MCF 10A (cell line): ENCODE data around the gene ARHGAP9. TPM values are rescaled to one million over a fixed set of nuclear protein-coding genes. Genes with fewer than 3 reads are reported as not detected.
"Not testable (repeated sequence)": the region's sequence is repeated elsewhere in the genome, so short reads cannot be mapped to it uniquely, and the experiment has no call there.

Experiments
- BruUV-seq: library from RNA; stranded (reverse); fragments of 400-500 nt; replicated peaks from 2 replicates; lab custom pipeline; 2021; lab: Mats Ljungman, UMichigan
- CTCF ChIA-PET: fragments of 300-600 bp; sonication (Branson Sonifier 250); formaldehyde crosslinking; extraction: SDS; loops from one replicate; lab custom pipeline; 2021; ENCODE audit warnings: antibody characterized with exemption, inconsistent platforms; lab: Yijun Ruan, JAX
- POLR2A ChIA-PET: fragments of 300-600, 350-650 bp; sonication (Branson Sonifier 250); formaldehyde crosslinking; extraction: SDS; loops from one replicate; lab custom pipeline; 2020; ENCODE audit warnings: antibody characterized with exemption, inconsistent platforms; lab: Yijun Ruan, JAX
- DNase-seq: peaks from one replicate; pipeline ENCODE4 v3.0.0-alpha.2; 2018; ENCODE audit not compliant: unreplicated experiment
- H3K27ac Mint-ChIP-seq: one replicate; pipeline ENCODE4 v1.8.0; 2022; ENCODE audit warnings: mild to moderate bottlenecking, low read depth, mixed read lengths; ENCODE audit not compliant: unreplicated experiment
- H3K27me3 Mint-ChIP-seq: one replicate; pipeline ENCODE4 v1.8.0; 2022; ENCODE audit warnings: mixed read lengths; ENCODE audit not compliant: insufficient read depth, unreplicated experiment
- H3K36me3 Mint-ChIP-seq: one replicate; pipeline ENCODE4 v1.8.0; 2022; ENCODE audit warnings: mild to moderate bottlenecking, moderate library complexity, mixed read lengths; ENCODE audit not compliant: insufficient read depth, unreplicated experiment
- H3K4me1 Mint-ChIP-seq: one replicate; pipeline ENCODE4 v1.8.0; 2022; ENCODE audit warnings: mixed read lengths; ENCODE audit not compliant: insufficient read depth, unreplicated experiment
- H3K4me3 Mint-ChIP-seq: one replicate; pipeline ENCODE4 v1.8.0; 2022; ENCODE audit warnings: mild to moderate bottlenecking, moderate library complexity, mixed read lengths; ENCODE audit not compliant: unreplicated experiment
- H3K9me3 Mint-ChIP-seq: one replicate; pipeline ENCODE4 v1.8.0; 2022; ENCODE audit warnings: mixed read lengths; ENCODE audit not compliant: unreplicated experiment
- intact Hi-C: fragments of 100-400 bp; cut with micrococcal nuclease; formaldehyde crosslinking; loops from 2 replicates; pipeline ENCODE4 v1.14.1; 2022
- total RNA-seq: library from RNA; stranded (reverse); gene quantifications from 2 replicates; pipeline ENCODE4 v1.2.3, GENCODE V29; 2022
- TF ChIP-seq, protein P1 (sequence below): fragments of 200-600 bp; IDR thresholded peaks from one replicate; pipeline ENCODE4 v1.8.0; 2022; ENCODE audit warnings: antibody characterized with exemption, mild to moderate bottlenecking; ENCODE audit not compliant: unreplicated experiment

Gene ARHGAP9
- total RNA-seq, 1 experiment from 2014 or later, result 1.1 TPM

DNA sequence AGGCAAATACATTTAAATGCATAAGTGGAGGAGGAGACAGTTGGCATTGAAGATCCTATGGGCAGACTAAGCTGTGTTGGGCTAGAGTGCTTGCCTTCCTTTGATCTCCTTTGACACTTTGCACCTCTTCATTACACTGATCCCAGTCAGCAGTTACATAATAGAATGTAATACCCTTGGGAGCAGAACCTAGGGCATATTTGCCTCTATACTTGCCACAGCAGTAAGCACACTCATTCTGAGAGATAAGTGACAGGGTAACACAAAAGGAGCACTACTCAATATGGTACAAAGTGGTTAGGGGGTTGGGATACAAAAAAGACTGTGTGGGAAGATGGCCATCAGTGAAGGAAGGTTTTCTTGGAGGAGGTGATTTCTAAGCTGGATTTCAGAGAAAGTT is 17.2 kb upstream of the ARHGAP9 start:
- H3K27me3 Mint-ChIP-seq, result no peaks in the 10 kb centered on the region
- ChIA-PET CTCF (interaction anchor here (0.6 to 1.1 kb wide), 3 partner anchors 34 to 239 kb away, joined by 3 to 4 read pairs (median 3); no protein-coding TSS in a partner anchor), POLR2A (interaction anchor here (0.6 kb wide), 1 partner anchor 283 kb away, joined by 3 read pairs; no protein-coding TSS in a partner anchor)
- no peak overlapping the region for H3K4me3 Mint-ChIP-seq
- no peaks in the 10 kb centered on the region for H3K4me1 Mint-ChIP-seq
- TF ChIP-seq, protein P1, sequence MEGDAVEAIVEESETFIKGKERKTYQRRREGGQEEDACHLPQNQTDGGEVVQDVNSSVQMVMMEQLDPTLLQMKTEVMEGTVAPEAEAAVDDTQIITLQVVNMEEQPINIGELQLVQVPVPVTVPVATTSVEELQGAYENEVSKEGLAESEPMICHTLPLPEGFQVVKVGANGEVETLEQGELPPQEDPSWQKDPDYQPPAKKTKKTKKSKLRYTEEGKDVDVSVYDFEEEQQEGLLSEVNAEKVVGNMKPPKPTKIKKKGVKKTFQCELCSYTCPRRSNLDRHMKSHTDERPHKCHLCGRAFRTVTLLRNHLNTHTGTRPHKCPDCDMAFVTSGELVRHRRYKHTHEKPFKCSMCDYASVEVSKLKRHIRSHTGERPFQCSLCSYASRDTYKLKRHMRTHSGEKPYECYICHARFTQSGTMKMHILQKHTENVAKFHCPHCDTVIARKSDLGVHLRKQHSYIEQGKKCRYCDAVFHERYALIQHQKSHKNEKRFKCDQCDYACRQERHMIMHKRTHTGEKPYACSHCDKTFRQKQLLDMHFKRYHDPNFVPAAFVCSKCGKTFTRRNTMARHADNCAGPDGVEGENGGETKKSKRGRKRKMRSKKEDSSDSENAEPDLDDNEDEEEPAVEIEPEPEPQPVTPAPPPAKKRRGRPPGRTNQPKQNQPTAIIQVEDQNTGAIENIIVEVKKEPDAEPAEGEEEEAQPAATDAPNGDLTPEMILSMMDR, result no peak
- peaks cover 96% of the 10 kb centered on the region for H3K36me3 Mint-ChIP-seq
- BruUV-seq, result no TSS peak
- no peak for DNase-seq
- intact Hi-C loops, result no loop called here
- no peak overlapping the region for H3K27ac Mint-ChIP-seq
- peaks cover 8% of the 10 kb centered on the region for H3K9me3 Mint-ChIP-seq

GRCh38 chr12:57495051-57495701 is 15.5 kb upstream of the ARHGAP9 start:
- H3K9me3 Mint-ChIP-seq, H3K4me1 Mint-ChIP-seq, POLR2A ChIA-PET, H3K27ac Mint-ChIP-seq, BruUV-seq, CTCF ChIA-PET, DNase-seq, H3K4me3 Mint-ChIP-seq, H3K27me3 Mint-ChIP-seq, intact Hi-C loops: not testable (repeated sequence)
- peaks cover 96% of the 10 kb centered on the region for H3K36me3 Mint-ChIP-seq

DNA sequence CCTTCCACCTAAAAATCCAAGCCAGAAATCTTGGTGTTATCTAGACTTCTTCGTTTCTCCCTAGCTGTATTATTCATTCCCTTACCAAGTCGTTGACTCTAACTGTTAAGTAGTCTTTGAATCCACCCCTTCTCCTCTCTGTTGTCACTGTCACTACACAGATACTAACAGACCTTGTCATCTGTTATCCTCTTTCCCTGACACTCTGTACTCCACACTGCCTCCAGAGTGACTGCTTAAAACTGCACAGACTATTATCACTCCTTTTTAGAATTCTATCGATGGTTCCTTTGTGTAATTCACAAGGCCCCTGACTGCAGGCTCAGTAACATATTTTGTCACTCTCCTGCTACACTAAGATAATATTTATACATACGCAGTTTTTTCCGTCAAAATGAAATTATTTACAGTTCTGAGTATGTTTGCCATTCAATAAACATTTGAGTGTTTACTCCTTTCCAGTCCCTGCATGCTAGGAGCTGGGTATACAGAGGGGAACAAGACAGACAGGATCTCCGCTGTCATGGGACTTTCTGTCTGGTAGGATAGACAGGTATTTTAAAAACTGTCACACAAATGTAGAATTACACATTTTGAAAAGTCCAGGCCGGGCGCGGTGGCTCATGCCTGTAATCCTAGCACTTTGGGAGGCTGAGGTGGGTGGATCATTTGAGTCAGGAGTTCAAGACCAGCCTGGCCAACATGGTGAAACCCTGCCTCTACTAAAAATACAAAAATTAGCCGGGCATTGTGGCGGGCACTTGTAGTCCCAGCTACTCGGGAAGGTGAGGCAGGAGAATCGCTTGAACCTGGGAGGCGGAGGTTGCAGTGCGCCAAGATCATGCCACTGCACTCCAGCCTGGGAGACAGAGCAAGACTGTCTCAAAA is 12.0 kb upstream of the ARHGAP9 start:
- intact Hi-C loops, result no loop called here
- Mint-ChIP-seq H3K9me3 (no peaks in the 10 kb centered on the region), H3K36me3 (peaks cover 72% of the 10 kb centered on the region), H3K27ac (no peak overlapping the region), H3K4me3 (no peak overlapping the region), H3K4me1 (peaks cover 15% of the 10 kb centered on the region), H3K27me3 (no peaks in the 10 kb centered on the region)
- CTCF ChIA-PET, result interaction anchor here (1.0 to 1.2 kb wide), 3 partner anchors 9 to 33 kb away, joined by 3 to 5 read pairs (median 4); no protein-coding TSS in a partner anchor
- POLR2A ChIA-PET, result interaction anchor here (0.7 to 1.2 kb wide), 3 partner anchors 12 to 55 kb away, joined by 3 read pairs; no protein-coding TSS in a partner anchor
- no peak for DNase-seq
- BruUV-seq, result TSS peak; percentile 1
- TF ChIP-seq, protein P1, result no peak

- intact Hi-C loops, result no loop called here
- H3K27me3 Mint-ChIP-seq, result no peaks in the 10 kb centered on the region
- TF ChIP-seq, protein P1, result no peak
- POLR2A ChIA-PET, result interaction anchor here (0.8 to 2.1 kb wide), 4 partner anchors 14 to 262 kb away, joined by 3 to 10 read pairs (median 3); partner anchors contain the start of genes CDK4, DDIT3 and TSPAN31
- H3K36me3 Mint-ChIP-seq, result peaks cover 57% of the 10 kb centered on the region
- no peak overlapping the region for H3K4me3 Mint-ChIP-seq
- H3K9me3 Mint-ChIP-seq, result no peaks in the 10 kb centered on the region
- BruUV-seq, result no TSS peak
- no peak for DNase-seq
- CTCF ChIA-PET, result interaction anchor here (0.9 kb wide), 1 partner anchor 33 kb away, joined by 4 read pairs; no protein-coding TSS in a partner anchor
- H3K4me1 Mint-ChIP-seq, result peaks cover 15% of the 10 kb centered on the region
- H3K27ac Mint-ChIP-seq, result no peak overlapping the region
These were observed 10.5 kb upstream of the ARHGAP9 start for GRCh38 chr12:57490126-57490525.
